Measurements from ENCODE around the gene ZNF784. TPM values are rescaled to one million over a fixed set of nuclear protein-coding genes. Genes with fewer than 3 reads are reported as not detected.
A peak's percentile ranks its signal among the peaks of the same experiment; 100 is the strongest.

Gene ZNF784, protein sequence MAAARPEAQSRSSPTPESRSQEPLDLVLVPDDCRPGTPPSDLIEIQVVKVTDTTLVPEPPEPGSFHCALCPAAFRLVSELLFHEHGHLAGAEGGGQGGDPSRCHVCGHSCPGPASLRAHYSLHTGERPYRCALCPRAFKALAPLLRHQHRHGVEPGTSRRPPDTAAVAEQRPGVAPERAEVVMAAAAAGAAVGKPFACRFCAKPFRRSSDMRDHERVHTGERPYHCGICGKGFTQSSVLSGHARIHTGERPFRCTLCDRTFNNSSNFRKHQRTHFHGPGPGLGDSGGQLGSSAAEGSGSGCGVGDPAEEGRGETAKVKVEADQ
- total RNA-seq, result 4.6 and 5.6 TPM in 2 replicates
- 1.6 and 2.0 TPM in 2 replicates for polyA plus RNA-seq
- polyA plus RNA-seq (2012), result 4.9 and 5.5 TPM in 2 replicates
- 4.9 and 5.3 TPM in 2 replicates for polyA minus RNA-seq (ENCODE audit: low replicate concordance)

DNA sequence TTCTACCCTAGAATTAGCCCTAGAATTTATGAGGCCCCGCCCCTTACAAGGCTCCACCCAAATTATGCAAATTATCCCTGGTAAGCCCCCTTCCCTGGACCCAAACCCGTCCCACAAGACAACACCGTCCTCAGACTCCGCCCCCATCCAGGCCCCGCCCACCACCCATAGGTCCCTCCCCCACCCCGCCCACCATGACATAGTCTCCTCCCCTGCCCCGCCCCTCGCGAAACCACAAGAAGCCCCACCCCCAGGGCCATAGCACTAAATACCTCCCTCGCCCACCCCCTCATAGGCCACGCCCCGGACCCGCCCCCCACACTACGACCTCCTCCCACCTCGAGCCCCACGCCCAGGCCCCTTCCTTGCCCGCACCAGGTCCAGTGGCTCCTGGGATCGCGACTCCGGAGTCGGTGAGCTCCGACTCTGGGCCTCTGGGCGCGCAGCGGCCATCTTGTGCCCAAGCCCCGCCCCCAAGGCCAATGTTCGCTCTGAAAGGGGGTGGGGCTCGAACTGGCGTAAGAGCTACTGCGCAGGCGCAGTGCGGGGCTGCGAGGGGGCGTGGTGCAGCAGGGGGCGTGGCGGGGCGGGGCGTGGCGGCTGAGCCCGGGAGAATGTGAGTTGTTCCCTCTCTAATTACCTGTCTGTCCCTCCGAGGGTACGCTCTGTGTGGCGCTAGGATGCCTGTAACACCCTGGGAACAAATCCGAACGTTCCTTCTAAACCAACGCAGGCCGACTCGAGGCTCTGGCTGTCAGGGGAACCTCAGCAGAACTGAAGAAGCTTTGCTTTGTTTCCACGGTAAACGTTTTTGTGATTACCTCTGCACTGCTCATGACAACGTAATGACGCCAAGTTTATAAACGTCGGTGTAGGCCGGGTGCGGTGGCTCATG lies at the start of gene ZNF784:
Gene ZNF784, minus strand, starts transcription at position 458 of the 895 bp plus-strand sequence. Its CDS starts 5 bp downstream, at position 453.
- peak within 1 kb of the TSS; percentile 95 for H2AFZ ChIP-seq (ENCODE audit: low read length)
- peak within 1 kb of the TSS; percentile 78 for H3K27ac ChIP-seq (ENCODE audit: insufficient read depth, low read length)
- H4K20me1 ChIP-seq (ENCODE audit: control insufficient read depth, extremely low read depth, insufficient read depth, low read length), result no peaks in the 10 kb centered on the region
- H3K4me3 ChIP-seq (replicated peaks in 1 of 4; ENCODE audit: control extremely low read depth in 1 of 4, insufficient read depth in 1 of 4, low read depth in 3 of 4, low read length in 4 of 4), result peak within 1 kb of the TSS; percentile 43 to 84 (median 68)
- peaks cover 5% of the 10 kb centered on the region for H3K36me3 ChIP-seq (ENCODE audit: control insufficient read depth, insufficient read depth, low read length)
- TF ChIP-seq, protein P1, sequence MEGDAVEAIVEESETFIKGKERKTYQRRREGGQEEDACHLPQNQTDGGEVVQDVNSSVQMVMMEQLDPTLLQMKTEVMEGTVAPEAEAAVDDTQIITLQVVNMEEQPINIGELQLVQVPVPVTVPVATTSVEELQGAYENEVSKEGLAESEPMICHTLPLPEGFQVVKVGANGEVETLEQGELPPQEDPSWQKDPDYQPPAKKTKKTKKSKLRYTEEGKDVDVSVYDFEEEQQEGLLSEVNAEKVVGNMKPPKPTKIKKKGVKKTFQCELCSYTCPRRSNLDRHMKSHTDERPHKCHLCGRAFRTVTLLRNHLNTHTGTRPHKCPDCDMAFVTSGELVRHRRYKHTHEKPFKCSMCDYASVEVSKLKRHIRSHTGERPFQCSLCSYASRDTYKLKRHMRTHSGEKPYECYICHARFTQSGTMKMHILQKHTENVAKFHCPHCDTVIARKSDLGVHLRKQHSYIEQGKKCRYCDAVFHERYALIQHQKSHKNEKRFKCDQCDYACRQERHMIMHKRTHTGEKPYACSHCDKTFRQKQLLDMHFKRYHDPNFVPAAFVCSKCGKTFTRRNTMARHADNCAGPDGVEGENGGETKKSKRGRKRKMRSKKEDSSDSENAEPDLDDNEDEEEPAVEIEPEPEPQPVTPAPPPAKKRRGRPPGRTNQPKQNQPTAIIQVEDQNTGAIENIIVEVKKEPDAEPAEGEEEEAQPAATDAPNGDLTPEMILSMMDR (conservative IDR thresholded peaks at IDR 0.05 in 1 of 2, IDR thresholded peaks at IDR 0.05 in 1 of 2; ENCODE audit: low read depth in 1 of 2, low read length in 2 of 2), result no peak
- no peak for TF ChIP-seq EZH2 (IDR thresholded peaks at IDR 0.05; ENCODE audit: low read length, missing control alignments)
- DNase-seq (ENCODE audit: low read depth in 2 of 2), result peak; percentile 79 to 94
- no peaks in the 10 kb centered on the region for H3K9me3 ChIP-seq (ENCODE audit: control insufficient read depth, insufficient read depth, low read depth, low read length)
- H3K4me1 ChIP-seq (ENCODE audit: control insufficient read depth, extremely low read depth, insufficient read depth, low read length), result peaks cover 5% of the 10 kb centered on the region
- no peaks in the 10 kb centered on the region for H3K27me3 ChIP-seq (ENCODE audit: control insufficient read depth, insufficient read depth, low read length)
- H3K4me2 ChIP-seq (ENCODE audit: extremely low read depth, insufficient read depth, low read length), result peak within 1 kb of the TSS; percentile 93
- H3K9ac ChIP-seq (ENCODE audit: insufficient read depth, low read length), result peak within 1 kb of the TSS; percentile 83
- H3K79me2 ChIP-seq (ENCODE audit: control insufficient read depth, insufficient read depth, low read length), result no peaks in the 10 kb centered on the region

DNA sequence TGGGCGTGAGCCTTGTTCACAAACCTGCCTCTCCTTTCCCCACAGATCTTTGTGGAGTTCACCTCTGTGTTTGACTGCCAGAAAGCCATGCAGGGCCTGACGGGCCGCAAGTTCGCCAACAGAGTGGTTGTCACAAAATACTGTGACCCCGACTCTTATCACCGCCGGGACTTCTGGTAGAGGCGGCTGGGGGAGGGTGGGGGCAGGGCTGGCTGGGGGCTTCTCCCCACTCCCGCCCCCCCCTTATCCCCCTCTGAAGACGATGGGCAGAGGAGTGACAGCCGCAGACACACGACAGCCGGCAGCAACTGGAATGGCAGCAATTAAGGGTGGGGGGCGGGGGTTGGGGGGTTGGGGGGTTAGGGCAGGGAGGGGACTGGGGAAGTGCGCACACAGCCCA lies 49.5 kb upstream of the ZNF784 start:
- H3K36me3 ChIP-seq (ENCODE audit: control insufficient read depth, insufficient read depth, low read length), result peaks cover 24% of the 10 kb centered on the region
- H3K4me2 ChIP-seq (ENCODE audit: extremely low read depth, insufficient read depth, low read length), result no peak overlapping the region
- TF ChIP-seq, protein P1 (conservative IDR thresholded peaks at IDR 0.05 in 1 of 2, IDR thresholded peaks at IDR 0.05 in 1 of 2; ENCODE audit: low read depth in 1 of 2, low read length in 2 of 2), result no peak
- no peak for TF ChIP-seq EZH2 (IDR thresholded peaks at IDR 0.05; ENCODE audit: low read length, missing control alignments)
- H3K4me1 ChIP-seq (ENCODE audit: control insufficient read depth, extremely low read depth, insufficient read depth, low read length), result peaks cover 6% of the 10 kb centered on the region
- no peak overlapping the region for H2AFZ ChIP-seq (ENCODE audit: low read length)
- H3K4me3 ChIP-seq (replicated peaks in 1 of 4; ENCODE audit: control extremely low read depth in 1 of 4, insufficient read depth in 1 of 4, low read depth in 3 of 4, low read length in 4 of 4), result no peak overlapping the region
- H4K20me1 ChIP-seq (ENCODE audit: control insufficient read depth, extremely low read depth, insufficient read depth, low read length), result peaks cover 4% of the 10 kb centered on the region
- H3K9ac ChIP-seq (ENCODE audit: insufficient read depth, low read length), result no peak overlapping the region
- no peaks in the 10 kb centered on the region for H3K27me3 ChIP-seq (ENCODE audit: control insufficient read depth, insufficient read depth, low read length)
- H3K79me2 ChIP-seq (ENCODE audit: control insufficient read depth, insufficient read depth, low read length), result peaks cover 79% of the 10 kb centered on the region
- H3K27ac ChIP-seq (ENCODE audit: insufficient read depth, low read length), result peak overlapping the region; percentile 76
- no peak for DNase-seq (ENCODE audit: low read depth in 2 of 2)
- H3K9me3 ChIP-seq (ENCODE audit: control insufficient read depth, insufficient read depth, low read depth, low read length), result no peaks in the 10 kb centered on the region

DNA sequence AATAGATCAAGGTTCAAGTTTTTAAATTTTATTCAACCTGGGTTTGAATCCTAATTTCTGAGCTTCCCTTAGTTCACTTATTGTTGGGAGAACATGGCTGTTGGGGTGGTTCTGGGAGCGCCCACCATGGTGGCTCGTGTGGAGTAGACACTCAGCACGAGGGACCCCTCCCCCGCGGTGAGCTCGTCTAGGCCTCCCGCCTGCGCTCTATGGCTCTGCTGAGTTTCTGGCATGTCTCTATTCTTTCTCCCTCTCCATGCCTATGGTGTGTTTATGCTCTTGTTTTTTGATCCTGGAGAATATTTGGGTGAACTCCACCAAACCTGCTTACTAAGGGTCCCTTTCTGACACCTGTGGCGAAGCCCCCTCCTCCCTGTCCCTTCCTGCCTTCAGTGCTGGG lies 49.1 kb upstream of the ZNF784 start:
- Histone ChIP-seq H3K4me3 (replicated peaks in 1 of 4; ENCODE audit: control extremely low read depth in 1 of 4, insufficient read depth in 1 of 4, low read depth in 3 of 4, low read length in 4 of 4) (no peak overlapping the region), H2AFZ (ENCODE audit: low read length) (no peak overlapping the region), H3K36me3 (ENCODE audit: control insufficient read depth, insufficient read depth, low read length) (peaks cover 26% of the 10 kb centered on the region), H3K79me2 (ENCODE audit: control insufficient read depth, insufficient read depth, low read length) (peaks cover 80% of the 10 kb centered on the region), H3K9ac (ENCODE audit: insufficient read depth, low read length) (no peak overlapping the region), H3K4me1 (ENCODE audit: control insufficient read depth, extremely low read depth, insufficient read depth, low read length) (peaks cover 6% of the 10 kb centered on the region), H4K20me1 (ENCODE audit: control insufficient read depth, extremely low read depth, insufficient read depth, low read length) (peaks cover 4% of the 10 kb centered on the region), H3K9me3 (ENCODE audit: control insufficient read depth, insufficient read depth, low read depth, low read length) (no peaks in the 10 kb centered on the region), H3K27ac (ENCODE audit: insufficient read depth, low read length) (peak overlapping the region; percentile 32), H3K4me2 (ENCODE audit: extremely low read depth, insufficient read depth, low read length) (no peak overlapping the region), H3K27me3 (ENCODE audit: control insufficient read depth, insufficient read depth, low read length) (no peaks in the 10 kb centered on the region)
- no peak for DNase-seq (ENCODE audit: low read depth in 2 of 2)
- TF ChIP-seq, protein P1 (conservative IDR thresholded peaks at IDR 0.05 in 1 of 2, IDR thresholded peaks at IDR 0.05 in 1 of 2; ENCODE audit: low read depth in 1 of 2, low read length in 2 of 2), result no peak
- TF ChIP-seq EZH2 (IDR thresholded peaks at IDR 0.05; ENCODE audit: low read length, missing control alignments), result no peak

Measured in fibroblast of lung (primary cell).